ENCODE measurements around the gene TP53INP2. TPM values are rescaled to one million over a fixed set of nuclear protein-coding genes. Genes with fewer than 3 reads are reported as not detected.

The TP53INP2 gene
- total and polyA plus RNA-seq, 2 experiments from 2014 or later = 2.7 to 3.3 TPM

DNA sequence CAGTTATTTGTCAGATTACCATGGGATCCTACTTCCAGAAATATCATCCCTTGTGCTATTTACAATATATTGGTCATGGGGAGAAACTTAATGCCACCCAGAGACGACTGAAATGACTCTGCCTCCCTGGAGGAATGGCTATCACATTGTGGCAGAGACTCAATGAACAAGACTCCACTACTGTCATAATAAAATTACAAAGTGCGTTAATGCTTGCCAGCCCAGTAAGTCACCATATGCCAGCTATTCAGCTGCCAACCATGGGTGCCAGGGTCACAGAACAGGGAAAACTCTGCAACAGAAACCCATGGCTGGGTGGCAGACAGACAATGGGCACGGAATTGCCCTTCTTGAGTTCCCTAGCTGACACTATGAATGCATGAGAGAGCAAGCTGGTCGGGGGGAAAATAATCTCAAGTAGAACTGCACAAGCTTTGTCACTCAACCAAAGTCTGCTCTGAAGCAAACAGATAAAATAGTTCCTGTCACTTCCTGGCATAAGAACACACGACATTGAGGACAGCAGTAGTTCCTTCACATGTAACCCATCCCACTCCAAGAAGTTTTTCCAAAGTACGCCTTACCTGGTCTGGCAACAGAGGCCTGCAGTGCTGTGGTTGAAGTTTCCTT is 32.1 kb downstream of the TP53INP2 start:
- Mint-ChIP-seq H3K4me3 (no peak overlapping the region), H3K4me1 (no peaks in the 10 kb centered on the region), H3K27me3 (ENCODE audit: insufficient read depth, low read depth, poor library complexity) (no peaks in the 10 kb centered on the region), H3K36me3 (ENCODE audit: low read depth) (no peaks in the 10 kb centered on the region), H3K9me3 (no peaks in the 10 kb centered on the region), H3K27ac (no peak overlapping the region)
- no peaks in the 10 kb centered on the region for H3K79me2 ChIP-seq (replicated peaks; ENCODE audit: insufficient read depth)
- no peak for TF ChIP-seq JUNB (IDR thresholded peaks at IDR 0.05; ENCODE audit: unreplicated experiment)
- TF ChIP-seq, protein P1, sequence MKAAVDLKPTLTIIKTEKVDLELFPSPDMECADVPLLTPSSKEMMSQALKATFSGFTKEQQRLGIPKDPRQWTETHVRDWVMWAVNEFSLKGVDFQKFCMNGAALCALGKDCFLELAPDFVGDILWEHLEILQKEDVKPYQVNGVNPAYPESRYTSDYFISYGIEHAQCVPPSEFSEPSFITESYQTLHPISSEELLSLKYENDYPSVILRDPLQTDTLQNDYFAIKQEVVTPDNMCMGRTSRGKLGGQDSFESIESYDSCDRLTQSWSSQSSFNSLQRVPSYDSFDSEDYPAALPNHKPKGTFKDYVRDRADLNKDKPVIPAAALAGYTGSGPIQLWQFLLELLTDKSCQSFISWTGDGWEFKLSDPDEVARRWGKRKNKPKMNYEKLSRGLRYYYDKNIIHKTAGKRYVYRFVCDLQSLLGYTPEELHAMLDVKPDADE (IDR thresholded peaks at IDR 0.05) = no peak
- TF ChIP-seq EZH2phosphoT487 (IDR thresholded peaks at IDR 0.05; ENCODE audit: unreplicated experiment) = no peak
- TF ChIP-seq ZNF331 (CRISPR knock-in tag; IDR thresholded peaks at IDR 0.05; ENCODE audit: low read depth) = no peak
- TF ChIP-seq, protein P2, sequence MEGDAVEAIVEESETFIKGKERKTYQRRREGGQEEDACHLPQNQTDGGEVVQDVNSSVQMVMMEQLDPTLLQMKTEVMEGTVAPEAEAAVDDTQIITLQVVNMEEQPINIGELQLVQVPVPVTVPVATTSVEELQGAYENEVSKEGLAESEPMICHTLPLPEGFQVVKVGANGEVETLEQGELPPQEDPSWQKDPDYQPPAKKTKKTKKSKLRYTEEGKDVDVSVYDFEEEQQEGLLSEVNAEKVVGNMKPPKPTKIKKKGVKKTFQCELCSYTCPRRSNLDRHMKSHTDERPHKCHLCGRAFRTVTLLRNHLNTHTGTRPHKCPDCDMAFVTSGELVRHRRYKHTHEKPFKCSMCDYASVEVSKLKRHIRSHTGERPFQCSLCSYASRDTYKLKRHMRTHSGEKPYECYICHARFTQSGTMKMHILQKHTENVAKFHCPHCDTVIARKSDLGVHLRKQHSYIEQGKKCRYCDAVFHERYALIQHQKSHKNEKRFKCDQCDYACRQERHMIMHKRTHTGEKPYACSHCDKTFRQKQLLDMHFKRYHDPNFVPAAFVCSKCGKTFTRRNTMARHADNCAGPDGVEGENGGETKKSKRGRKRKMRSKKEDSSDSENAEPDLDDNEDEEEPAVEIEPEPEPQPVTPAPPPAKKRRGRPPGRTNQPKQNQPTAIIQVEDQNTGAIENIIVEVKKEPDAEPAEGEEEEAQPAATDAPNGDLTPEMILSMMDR (conservative IDR thresholded peaks at IDR 0.05; ENCODE audit: low read depth in 2 of 2) = no peak
- TF ChIP-seq POLR2AphosphoS5 (IDR thresholded peaks at IDR 0.05; ENCODE audit: low read depth) = no peak
- no peak for TF ChIP-seq REST (IDR thresholded peaks at IDR 0.05; ENCODE audit: unreplicated experiment)
- no peak for TF ChIP-seq EZH2 (IDR thresholded peaks at IDR 0.05; ENCODE audit: low read depth, unreplicated experiment)
- no peak for TF ChIP-seq ZNF462 (CRISPR knock-in tag; IDR thresholded peaks at IDR 0.05)
- no peak for TF ChIP-seq CREB1 (CRISPR knock-in tag; IDR thresholded peaks at IDR 0.05; ENCODE audit: low read depth)
- TF ChIP-seq ZNF114 (CRISPR knock-in tag; IDR thresholded peaks at IDR 0.05) = no peak
- no peak for TF ChIP-seq STAT1 (IDR thresholded peaks at IDR 0.05; ENCODE audit: unreplicated experiment)
- TF ChIP-seq NANOG (IDR thresholded peaks at IDR 0.05; ENCODE audit: borderline replicate concordance) = no peak
- ATAC-seq (no peak), DNase-seq (ENCODE audit: low spot score) (no peak)
- no peaks in the 10 kb centered on the region for H4K20me1 ChIP-seq (replicated peaks; ENCODE audit: insufficient read depth)
- H3K36me3 ChIP-seq (ENCODE audit: insufficient read depth) = no peaks in the 10 kb centered on the region
- H3K4me1 ChIP-seq (ENCODE audit: insufficient read depth) = no peaks in the 10 kb centered on the region
- H3K4me2 ChIP-seq = no peak overlapping the region
- H2AFZ ChIP-seq = no peak overlapping the region
- H3K27ac ChIP-seq (ENCODE audit: low read depth) = no peak overlapping the region
- H3K27me3 ChIP-seq (ENCODE audit: insufficient read depth) = no peaks in the 10 kb centered on the region
- no peaks in the 10 kb centered on the region for H3K9me2 ChIP-seq (ENCODE audit: insufficient read depth)
- no peak overlapping the region for H3K4me3 ChIP-seq
- H3F3A ChIP-seq (replicated peaks; ENCODE audit: low read depth) = no peaks in the 10 kb centered on the region
